Endometrium (tissue), 2 donors: ENCODE results near the gene ARHGAP18.

Source experiments
- FAIRE-seq: peaks from 2 replicates; lab custom pipeline; 2012; peaks lifted over from hg19 to GRCh38; lab: Jason Lieb, UNC
- donor health status: control.
- donor health status: control.

Gene ARHGAP18

DNA sequence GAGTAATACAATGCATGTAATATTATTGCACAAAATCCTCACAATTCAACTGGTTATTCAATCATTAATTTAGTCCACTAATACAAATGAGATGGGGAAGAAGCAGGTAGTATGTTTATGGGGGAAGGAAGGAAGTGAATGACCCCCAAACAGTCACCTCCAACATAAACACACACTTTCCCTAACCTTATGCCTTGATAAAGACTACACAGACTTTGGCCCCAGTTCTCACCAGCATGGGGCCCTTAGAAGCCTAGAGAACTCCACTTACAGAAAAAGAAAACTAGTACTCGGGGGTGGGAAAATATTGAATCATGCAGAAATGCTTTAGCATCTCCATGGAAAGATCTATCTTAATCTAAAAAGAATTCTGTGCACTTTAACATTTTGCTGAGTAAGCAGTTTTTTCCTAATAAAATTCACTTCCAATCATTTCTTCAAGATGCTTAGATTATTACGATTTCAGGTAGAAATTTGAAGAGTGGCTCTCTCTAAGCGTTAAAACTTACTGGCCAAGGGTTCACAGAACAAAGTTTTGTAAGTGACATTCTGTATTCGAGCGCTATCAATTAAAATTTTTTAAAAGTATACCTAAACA, 18.8 kb downstream of the ARHGAP18 start:
- no peak for FAIRE-seq

- FAIRE-seq, result no peak
Measured at GRCh38 chr6:129686941-129687627, 22.9 kb downstream of the ARHGAP18 start.

- FAIRE-seq, result no peak
Measured at GRCh38 chr6:129685662-129686031, 24.3 kb downstream of the ARHGAP18 start.

- no peak for FAIRE-seq
Measured at GRCh38 chr6:129684903-129685661, 24.9 kb downstream of the ARHGAP18 start.

GRCh38 chr6:129684323-129684884, 25.6 kb downstream of the ARHGAP18 start:
- FAIRE-seq, result no peak

GRCh38 chr6:129683601-129684322, 26.2 kb downstream of the ARHGAP18 start:
- FAIRE-seq, result no peak

DNA sequence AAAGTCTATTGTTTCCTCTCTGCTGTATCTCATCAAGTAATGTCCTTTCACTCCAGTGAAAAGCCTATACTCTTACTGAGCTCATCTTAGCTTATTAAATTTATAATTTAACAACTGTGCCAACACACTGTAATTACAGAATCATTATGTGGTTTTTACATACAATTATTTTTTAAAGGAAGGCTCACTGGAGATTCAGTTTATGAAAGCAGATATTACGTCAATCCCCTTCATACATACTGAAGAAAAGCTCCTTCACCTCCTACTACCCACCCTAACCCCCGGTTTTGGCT, 28.1 kb downstream of the ARHGAP18 start:
- FAIRE-seq, result no peak

- FAIRE-seq, result no peak
Measured at GRCh38 chr6:129680633-129681032, 29.3 kb downstream of the ARHGAP18 start.

GRCh38 chr6:129679758-129680157, 30.2 kb downstream of the ARHGAP18 start:
- FAIRE-seq, result no peak

DNA sequence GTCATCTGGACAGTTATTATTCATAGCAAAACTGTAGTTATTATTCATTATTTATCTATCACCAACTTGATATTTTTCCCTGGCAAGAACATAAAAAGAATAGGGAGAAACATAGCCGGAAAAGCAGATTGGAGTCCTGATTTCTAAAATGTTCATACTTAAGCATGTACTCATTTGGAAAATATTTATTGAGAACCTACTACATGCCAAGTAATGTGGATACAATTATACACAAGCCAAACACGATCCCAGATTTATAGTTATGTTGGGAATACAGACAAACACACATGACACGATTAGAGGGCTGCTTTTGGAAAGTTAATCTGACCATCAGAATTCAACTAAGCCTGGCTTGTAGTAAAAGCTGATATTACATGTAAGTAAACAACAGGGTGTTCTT, 30.7 kb downstream of the ARHGAP18 start:
- no peak for FAIRE-seq

GRCh38 chr6:129678463-129678862, 31.5 kb downstream of the ARHGAP18 start:
- no peak for FAIRE-seq

- no peak for FAIRE-seq
Measured at GRCh38 chr6:129677620-129678325, 32.2 kb downstream of the ARHGAP18 start.

- no peak for FAIRE-seq
Measured at GRCh38 chr6:129675669-129676472, 34.1 kb downstream of the ARHGAP18 start.

- no peak for FAIRE-seq
Measured at GRCh38 chr6:129673748-129674147, 36.2 kb downstream of the ARHGAP18 start.

- FAIRE-seq, result no peak
Measured at GRCh38 chr6:129672881-129673631, 36.9 kb downstream of the ARHGAP18 start.

GRCh38 chr6:129672341-129672682, 37.7 kb downstream of the ARHGAP18 start:
- FAIRE-seq, result no peak

GRCh38 chr6:129671442-129672340, 38.3 kb downstream of the ARHGAP18 start:
- FAIRE-seq, result no peak

GRCh38 chr6:129670634-129671033, 39.3 kb downstream of the ARHGAP18 start:
- no peak for FAIRE-seq

DNA sequence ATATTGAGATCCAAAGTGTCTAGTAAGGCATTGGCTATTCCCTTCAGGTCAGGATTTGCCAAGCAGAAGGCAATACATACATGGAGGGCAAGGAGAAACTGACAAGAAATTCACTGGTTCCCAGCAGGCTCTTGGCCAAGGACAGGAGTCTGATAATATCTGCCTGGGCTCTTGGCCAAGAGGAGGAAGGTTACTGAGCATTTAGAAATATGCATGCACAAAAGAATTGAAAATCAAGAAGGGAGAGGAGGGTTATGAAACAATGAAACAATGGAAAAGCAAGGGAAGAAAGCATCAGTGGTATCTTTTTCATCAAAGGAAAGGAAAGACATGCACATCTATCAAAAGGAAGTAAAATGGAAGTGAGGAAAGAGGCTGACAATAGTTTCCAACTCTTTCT, 42.4 kb downstream of the ARHGAP18 start:
- FAIRE-seq, result no peak
